Fibroblast of lung (primary cell): ENCODE data around the gene ADAMTS16.

ENCODE experiments used
- CTCF ChIP-seq, 2 donors: IDR thresholded peaks in 1 of 2; conservative IDR thresholded peaks in 1 of 2; 1 replicate in 1 of 2; 2 replicates in 1 of 2; pipeline ENCODE4 v1.5.1; 2011 to 2012; ENCODE audit warnings: low read length in 2 of 2, control low read depth in 1 of 2, inconsistent platforms in 1 of 2, low read depth in 1 of 2, mild to moderate bottlenecking in 1 of 2
- EZH2 ChIP-seq: IDR thresholded peaks from 2 replicates; pipeline ENCODE4 v1.5.1; 2012; ENCODE audit warnings: low read length, control low read depth, mild to moderate bottlenecking; ENCODE audit errors: missing control alignments

- TF ChIP-seq CTCF (conservative IDR thresholded peaks at IDR 0.05 in 1 of 2, IDR thresholded peaks at IDR 0.05 in 1 of 2; ENCODE audit: low read depth in 1 of 2, low read length in 2 of 2) (no peak), EZH2 (no peak)
Measured at GRCh38 chr5:5165541-5166002, 25.4 kb downstream of the ADAMTS16 start.
